Suppressor macrophage (primary cell): Measurements from ENCODE around the gene PANX2.
"Not testable (repeated sequence)": the region's sequence is repeated elsewhere in the genome, so short reads cannot be mapped to it uniquely, and the experiment has no call there.

Source experiments
- DNase-seq, 4 experiments: peaks; one replicate each; pipeline ENCODE4 v3.0.0-alpha.2; 2020 to 2022

Gene PANX2

DNA sequence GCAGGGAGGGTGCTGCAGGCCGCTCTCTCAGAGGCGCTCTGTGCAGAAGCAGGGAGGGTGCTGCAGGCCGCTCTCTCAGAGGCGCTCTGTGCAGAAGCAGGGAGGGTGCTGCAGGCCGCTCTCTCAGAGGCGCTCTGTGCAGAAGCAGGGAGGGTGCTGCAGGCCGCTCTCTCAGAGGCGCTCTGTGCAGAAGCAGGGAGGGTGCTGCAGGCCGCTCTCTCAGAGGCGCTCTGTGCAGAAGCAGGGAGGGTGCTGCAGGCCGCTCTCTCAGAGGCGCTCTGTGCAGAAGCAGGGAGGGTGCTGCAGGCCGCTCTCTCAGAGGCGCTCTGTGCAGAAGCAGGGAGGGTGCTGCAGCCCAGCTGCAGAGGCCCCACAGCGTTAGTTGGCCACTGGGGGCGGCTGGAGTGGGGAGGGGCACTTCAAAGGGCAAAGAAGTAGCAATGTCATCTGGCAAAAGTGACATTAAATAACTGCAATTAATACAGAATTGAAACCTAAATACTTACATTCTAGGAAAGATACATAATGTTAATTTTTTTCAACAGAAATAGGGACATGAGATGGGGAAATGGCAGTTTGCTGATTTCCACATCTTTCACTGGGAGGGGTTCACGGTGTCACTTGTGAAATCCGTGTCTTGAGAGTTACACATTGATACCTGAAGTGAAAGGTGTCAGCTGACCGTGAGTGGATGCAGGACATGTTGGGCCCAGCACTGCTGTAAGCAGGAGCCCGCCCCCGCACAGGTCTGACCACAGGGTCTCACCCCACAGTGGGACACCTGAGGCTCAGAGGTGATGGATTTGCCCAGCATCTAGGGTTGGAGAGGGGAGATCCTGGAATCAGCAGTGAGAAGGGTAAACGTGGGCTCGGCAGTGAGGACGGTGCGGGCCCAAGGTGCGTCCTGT is 23.0 kb upstream of the PANX2 start:
- DNase-seq: not testable (repeated sequence)

DNA sequence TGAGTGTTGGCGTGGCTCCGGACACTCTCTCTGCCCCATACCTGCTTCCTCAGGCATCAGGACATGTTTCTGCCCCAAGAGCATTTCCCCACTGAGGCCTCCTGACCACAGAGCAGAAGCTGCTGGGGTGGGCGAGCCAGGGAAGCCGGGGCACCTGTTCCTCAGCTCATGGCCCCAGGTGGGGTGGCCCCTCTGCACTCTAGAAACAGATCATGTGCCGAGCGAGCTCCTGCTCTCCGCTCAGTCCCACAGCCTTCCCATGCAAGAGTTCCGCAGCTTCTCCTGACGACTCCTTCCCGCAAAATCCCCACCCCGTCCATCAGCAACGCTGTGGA is 22.4 kb upstream of the PANX2 start:
- no peak for DNase-seq

DNA sequence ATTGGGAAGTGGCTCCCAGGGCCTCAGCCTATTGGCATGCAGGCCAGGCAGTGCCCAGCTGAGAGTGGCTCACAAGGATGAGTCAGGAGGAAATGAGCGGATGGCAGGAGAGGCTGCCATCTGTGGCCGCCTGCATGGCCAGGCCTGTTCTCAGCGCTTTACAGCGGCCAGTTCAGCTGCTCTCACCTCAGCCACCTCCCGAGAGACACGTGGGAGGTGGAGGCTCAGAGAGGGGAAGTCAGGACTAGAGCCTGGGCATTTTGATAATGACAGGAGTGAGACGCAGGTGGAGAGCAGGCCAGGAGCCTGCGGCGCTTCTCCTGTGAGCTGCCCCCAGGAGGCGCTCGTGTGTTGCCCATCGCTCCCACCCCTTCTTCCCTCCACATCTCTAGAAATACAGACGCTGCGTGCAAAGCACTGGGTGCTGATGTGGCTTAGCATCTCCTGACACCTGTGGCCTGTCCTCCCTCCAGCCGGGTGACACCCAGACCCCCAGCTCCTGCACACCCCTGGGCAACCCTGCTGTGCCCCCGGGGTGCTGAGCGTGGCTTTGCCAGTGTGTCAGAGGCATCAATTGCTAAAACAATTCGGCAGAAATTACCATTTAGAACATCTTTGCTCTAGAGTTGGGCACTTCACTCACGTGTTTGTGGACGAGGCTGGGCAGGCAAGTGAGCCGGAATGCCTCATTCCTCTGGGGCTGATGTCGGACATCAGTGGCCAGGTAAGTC is 21.4 kb upstream of the PANX2 start:
- DNase-seq: peak; percentile 76 to 88 (median 80)

DNA sequence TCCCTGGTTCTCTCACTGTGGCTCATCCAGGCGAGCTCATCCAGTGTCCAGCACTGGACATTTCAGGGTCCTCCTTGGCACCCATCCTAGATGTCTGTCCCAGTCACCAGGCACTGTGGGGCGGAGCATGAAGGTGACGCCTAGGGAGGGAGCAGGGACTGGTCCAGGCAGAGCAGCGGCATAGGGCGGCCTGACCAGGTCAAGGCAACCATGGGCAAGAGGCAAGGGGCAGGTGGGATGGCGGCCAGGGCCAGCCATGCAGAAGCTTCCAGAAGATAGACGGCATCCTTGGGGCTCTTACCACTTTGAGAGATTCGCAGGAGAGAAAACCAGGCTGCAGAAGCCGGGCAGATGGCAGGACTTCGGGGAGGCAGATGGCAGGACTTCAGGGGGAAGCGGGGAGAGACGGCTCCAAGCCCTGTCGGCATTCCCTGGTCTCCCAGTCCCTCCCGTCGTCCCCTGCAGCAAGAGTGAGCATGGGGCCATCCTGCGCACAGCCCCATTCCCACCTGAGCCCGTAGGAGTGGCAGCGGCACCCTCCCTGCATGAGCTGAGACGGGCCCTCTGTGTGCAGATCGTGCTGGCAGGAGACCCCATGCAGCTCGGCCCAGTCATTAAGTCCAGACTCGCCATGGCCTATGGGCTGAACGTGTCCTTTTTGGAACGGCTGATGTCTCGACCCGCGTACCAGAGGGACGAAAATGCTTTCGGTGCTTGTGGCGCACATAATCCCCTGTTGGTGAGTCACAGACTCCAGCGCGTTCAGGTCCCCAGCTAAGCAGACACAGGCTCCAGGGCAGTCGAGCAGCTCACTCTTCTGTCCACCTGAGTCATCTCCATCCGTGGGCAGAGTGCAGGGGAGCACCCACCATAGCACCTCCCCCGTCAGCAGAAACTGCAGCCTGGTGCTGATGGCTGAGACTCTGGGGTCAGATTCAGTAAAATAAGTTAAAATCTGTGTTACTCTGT is 20.1 kb upstream of the PANX2 start:
- DNase-seq: no peak

DNA sequence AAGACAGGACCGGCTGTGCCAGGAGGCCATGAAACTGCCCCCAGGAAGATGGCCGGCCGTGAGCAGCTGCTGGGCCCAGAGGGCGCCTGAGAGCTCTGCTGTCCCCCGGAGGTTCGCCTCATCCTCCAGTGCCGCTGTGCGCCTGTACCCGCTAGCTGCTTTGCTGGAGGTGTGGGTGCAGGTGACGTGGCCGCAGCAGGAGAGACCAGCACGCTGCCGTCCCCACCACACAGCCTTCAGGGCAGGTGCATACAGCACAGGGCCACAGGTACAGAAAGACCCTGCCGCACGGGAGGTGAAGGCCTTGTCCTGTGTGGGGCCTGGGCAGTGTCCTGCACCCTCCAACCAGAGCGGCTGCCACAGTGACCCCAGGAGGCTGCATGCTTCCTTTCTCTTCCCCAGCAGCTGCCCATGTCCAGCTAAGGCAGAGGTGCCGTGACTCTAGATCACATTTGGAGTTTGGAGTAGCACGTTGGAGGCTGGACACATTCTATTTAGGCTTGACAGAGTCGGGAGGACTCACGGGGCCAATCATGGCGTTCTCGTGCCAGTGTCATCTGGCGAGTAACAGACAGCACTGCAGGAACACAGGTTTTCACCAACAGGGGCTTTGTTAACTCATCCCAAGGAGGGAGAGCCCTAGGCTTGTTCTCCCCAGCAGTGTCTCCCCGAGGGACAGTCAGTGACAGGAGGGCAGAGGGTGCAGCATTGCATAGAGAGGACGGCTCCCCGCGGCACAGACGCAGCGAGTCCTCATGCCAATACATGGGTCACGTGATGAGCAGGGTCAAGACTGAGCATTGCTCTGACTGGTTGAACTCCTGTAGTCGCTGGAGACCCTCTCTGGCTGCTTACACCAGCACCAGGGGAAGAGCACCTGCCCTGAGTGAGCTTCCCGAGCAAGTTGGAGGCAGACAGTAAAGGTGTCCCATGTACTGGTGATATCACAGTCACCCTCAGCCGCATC is 18.7 kb upstream of the PANX2 start:
- DNase-seq: no peak

DNA sequence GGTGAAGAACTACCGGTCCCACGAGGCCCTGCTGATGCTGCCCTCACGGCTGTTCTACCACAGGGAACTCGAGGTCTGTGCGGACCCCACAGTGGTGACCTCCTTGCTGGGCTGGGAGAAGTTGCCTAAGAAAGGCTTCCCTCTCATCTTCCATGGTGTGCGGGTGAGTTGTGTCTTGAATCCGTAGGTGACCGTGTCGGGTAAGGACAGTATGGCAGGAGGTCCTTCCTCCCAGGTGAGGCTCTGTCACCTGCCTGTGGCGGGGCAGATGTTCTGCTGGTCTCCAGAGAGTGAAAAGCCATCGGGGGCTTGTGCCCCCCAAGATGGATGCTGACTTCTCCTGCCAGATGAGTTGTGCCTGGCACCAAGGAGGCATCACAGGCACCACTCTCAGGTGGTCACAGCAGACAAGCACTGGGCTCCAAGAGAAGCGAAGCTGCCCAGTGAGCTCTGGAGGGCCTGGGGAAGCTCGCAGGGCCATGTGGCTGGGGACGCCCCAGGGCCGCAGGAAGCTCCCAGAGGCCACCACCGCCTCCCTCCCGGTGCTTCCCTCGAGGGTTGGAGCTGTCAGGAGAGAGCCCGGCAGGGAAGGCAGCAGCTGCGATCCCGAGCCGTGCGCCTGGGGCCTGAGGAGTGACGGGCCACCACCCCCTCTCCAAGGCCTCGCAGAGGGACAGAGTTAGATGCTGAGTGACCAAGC is 17.3 kb upstream of the PANX2 start:
- DNase-seq: no peak

DNA sequence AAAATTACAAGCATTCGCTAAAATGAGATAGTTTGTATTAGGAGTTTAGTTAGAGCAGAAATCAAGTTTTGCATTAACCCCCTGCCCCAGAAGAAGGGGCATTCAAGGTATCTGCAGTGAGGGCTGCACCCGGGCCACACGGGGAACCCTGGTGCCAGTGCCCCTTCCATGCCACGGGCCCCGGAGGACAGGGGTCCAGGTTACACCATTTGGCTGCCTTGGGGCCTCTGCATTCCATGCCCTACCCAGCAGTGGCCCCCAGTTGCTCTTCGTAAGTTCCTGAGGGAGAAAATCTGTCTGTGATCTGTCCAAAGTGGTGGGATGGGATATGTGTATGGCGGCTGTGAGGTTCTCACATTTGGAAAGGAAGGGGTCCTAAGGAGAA is 16.8 kb upstream of the PANX2 start:
- no peak for DNase-seq

DNA sequence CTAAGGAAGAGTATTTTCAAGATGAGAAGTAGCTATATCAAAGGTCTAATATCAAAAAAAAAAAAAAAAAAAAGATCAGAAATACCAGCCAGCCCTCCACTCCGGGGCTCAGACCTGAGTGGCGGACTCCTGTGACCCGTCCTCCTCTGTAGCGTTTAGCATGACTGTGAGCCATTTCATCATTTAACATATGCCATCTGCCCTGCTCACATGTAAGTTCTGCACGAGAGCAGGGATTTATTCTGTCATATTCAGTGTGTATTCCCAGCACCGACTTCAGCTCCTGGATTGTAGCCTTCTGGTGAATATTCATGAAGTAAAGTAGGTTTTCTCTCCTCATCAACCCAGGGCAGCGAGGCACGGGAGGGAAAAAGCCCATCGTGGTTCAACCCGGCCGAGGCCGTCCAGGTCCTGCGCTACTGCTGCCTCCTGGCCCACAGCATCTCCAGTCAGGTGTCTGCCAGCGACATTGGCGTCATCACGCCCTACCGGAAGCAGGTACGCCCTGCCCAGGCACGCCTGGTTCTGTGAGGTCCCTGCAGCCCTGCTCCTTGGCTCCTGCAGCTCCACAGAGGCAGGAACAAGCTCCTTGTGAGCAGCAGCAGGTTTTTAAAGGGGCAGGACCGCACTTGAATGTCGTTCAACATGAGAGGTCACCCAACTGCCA is 12.7 kb upstream of the PANX2 start:
- DNase-seq: no peak

DNA sequence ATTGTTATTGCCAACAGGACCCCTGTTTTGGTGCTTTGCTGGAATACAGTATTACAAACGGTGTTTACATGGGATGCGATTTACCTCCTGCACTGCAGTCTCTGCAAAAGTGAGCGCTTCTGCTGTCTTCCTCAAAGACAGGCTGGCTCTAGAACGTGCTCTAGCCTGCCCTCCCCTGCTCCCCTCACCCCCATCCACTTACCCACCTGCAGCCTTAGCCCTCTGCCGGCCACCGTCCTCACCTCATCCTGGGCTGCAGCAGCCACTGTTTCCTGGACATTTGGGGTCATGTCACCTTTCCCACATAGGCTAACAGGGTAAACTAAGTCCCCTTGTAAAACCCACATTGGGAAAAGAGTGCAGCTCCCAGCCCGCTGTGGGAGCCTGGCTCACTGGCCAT is 9.6 kb upstream of the PANX2 start:
- no peak for DNase-seq

DNA sequence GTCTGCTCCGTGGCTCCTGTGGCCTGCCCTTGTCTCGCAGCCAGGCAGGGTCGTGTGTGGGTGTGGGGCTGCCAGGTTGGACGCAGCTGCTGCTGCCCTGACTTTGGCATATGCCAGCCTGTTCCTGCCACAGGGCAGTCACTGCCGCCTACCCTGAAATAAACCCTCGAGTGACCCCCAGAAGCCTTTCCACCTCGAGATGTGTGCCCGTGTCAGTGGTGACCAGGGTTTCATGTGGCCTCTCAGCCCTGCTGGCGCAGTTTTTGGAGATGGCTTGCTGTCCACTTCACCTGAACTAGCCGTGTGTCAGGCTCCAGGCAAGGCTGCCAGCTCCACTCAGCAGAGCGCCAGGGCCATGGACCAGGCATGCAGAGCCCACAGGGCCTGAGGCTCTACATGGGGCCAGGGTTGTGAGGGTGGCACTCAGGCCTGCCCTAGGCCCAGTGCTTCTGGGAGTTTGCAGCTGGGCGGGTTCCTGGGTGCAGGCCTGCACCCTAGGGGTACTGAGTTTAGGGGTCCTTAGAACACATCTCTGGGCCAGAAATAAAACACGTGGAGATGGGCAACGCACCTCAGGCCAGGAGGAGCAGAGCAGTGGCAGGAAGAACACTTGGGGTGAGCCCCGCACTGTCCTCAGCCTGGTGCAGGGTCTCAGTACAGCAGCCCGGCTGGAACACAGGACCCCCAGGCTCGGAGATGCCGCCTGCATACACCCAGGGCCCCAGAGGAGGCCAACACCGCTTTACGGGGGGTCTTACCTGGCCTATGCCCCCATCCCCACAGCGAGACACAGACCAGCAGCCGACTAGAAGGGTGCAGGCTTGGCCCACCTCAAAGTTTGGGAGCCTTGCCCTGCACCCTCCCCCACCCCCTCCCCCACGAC is 8.8 kb upstream of the PANX2 start:
- no peak for DNase-seq

DNA sequence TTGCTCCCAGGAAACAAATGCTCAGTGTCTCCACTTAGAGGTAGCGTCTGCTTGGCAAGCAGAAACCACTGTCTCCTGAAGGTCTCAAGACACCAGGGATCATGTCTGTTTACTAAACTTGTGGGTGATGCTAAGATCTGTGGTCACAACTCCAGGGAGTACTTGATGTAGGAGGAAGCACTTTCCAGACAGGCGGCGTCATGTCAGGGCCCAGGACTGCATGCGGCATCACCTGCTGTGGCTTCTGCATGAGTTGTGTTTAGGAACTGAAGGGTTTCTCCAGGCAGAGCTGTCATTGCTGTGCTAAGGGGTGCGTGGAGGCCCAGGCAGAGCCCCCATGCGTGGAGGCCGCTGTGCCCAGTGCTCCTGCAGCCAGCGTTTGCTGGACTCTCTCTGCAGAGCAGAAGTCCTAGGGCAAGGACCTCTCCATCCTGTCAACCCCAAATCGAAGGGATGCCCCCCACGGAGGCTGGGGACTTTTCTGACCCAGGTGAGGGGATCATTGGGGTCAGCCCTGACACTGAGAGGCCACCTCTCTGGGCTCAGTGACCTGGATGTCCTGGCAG is 8.1 kb upstream of the PANX2 start:
- DNase-seq: no peak

DNA sequence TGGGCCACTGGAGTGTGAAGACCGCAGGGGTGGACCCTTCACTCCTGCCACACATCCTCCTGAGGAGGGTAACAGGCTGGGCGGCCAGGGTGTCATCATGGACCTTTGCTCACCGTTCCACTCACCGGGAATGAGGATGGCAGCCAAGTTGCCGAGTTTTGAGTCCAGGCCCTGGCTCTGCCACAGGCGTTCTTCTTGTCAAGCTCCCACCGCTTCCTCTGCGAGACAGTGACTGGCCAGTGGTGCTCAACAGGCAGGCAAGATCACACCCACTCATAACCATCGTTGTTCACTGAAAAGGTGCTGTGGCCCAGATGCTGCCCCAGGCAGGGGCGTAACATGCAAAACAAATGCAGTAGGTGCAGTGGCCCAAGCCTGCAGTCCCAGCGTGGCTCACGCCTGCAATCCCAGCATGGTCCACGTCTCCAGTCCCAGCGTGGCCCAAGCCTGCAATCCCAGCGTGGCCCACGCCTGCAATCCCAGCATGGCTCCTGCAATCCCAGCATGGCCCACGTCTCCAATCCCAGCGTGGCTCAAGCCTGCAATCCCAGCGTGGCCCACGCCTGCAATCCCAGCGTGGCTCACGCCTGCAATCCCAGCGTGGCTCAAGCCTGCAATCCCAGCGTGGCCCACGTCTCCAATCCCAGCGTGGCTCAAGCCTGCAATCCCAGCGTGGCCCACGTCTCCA is 5.0 kb upstream of the PANX2 start:
- no peak for DNase-seq

DNA sequence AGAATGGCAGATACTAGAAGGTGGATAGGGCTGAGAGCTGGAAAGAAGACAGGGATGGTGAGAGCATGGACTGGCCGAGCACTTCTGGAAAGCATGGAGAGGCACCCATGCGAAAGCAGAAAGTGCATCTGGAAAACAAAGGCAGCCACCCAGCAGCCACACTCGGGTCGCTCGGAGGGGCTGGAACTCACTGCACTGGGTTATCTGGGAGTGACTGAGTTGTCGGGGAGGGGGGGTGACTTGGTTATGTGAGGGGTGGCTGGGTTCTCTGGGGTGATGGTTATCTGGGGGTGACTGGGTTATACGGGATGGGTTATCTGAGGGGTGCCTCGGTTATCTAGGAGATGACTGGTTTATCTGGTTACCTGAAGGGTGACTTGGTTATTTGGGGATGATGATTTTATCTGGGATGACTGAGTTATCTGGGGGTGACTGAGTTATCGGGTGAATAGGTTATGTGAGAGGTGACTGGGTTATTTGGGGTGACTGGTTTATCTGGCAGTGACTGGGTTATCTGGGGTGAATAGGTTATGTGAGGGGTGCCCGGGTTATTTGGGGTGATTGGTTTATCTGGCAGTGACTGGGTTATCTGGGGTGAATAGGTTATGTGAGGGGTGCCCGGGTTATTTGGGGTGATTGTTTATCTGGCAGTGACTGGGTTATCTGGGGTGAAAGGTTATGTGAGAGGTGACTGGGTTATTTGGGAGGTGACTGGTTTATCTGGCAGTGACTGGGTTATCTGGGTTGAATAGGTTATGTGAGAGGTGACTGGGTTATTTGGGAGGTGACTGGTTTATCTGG is 2.6 kb upstream of the PANX2 start:
- DNase-seq: no peak

DNA sequence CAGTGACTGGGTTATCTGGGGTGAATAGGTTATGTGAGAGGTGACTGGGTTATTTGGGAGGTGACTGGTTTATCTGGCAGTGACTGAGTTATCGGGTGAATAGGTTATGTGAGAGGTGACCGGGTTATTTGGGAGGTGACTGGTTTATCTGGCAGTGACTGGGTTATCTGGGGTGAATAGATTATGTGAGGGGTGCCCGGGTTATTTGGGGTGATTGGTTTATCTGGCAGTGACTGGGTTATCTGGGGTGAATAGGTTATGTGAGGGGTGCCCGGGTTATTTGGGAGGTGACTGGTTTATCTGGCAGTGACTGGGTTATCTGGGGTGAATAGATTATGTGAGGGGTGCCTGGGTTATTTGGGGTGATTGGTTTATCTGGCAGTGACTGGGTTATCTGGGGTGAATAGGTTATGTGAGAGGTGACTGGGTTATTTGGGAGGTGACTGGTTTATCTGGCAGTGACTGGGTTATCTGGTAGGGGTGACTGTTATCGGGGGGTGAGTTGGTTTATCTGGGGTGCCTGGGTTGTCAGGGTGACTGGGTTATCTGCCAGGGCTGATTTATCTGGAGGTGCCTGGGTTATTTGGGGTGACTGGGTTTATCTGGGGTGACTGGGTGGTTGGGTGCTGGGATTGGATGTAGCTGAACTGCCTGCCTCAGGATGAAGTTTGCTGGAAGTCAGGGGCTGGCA is 1.9 kb upstream of the PANX2 start:
- not testable (repeated sequence) for DNase-seq

DNA sequence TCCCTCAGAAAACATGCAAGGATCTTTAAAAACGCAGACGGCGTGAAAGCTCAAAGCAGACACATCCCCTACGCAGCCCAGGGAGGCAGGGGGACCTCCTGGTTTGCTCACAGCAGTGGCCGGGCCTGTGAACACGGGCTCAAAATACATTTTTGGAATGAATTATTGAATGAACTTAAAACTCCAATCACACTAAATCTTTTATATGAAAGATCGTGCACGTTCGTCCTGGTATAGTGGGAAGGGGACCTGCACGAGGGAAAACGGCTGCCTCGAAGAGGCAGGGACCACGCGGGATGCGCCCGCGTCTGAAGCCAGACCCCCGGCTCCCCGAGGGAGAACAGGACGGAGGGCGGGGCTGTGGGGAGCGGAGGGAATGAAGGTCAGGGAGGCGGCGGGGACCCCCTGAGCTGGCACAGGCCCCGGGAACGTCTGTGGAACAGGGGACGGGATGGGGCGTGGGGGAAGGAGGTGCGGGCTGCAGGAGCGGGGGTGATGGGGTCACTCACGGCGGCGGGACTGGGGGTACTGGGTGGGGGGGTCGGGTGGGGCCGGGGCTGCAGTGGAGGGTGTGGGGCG is 1.3 kb upstream of the PANX2 start:
- no peak for DNase-seq

DNA sequence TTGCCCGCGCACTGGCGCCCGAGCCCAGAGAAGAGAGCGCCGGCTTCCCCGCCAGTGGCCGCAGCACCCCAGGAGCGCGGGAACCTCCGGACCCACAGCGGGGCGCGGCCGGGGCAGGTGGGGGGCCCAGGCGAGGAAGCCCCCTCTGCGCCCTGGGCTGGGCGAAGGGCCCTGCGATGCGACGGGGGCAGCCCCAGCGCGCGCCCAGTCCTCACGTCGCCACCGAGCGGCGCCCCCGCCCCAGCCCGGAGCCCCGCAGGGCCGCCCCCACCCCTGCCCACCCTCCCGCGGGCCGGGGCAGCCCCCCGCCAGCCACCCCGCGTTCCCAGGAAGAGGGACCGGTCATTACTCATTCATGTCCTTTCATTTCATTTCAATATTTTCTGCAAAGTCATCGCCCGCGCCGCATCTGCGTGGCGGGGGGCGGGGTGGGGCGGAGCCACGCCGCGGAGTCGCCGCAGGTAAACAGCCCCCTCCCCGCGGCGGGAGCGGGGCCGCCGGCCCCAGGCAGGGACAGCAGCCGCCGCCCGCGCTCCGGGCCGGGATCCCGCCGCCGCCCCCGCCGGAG is 673 bp upstream of the PANX2 start:
- peak in 3 of 4 experiments; percentile 38 to 52 (median 47) for DNase-seq
